HEK293 (cell line): Measurements from ENCODE around the gene FAF2.

Experiments used
- CTCF ChIP-seq: fragments of 450-650 bp; formaldehyde crosslinking; IDR thresholded peaks from 2 replicates; pipeline ENCODE4 v1.5.1; 2016; ENCODE audit warnings: missing biosample characterization, missing genetic modification characterization
- PRDM1 ChIP-seq: fragments of 450-650 bp; formaldehyde crosslinking; IDR thresholded peaks from 2 replicates; pipeline ENCODE4; 2016; ENCODE audit warnings: missing biosample characterization, missing genetic modification characterization
- REST ChIP-seq: fragments of 450-650 bp; formaldehyde crosslinking; IDR thresholded peaks from 2 replicates; pipeline ENCODE4 v1.5.1; 2016; ENCODE audit warnings: missing biosample characterization, missing genetic modification characterization
- ZNF239 ChIP-seq: fragments of 450-650 bp; formaldehyde crosslinking; IDR thresholded peaks from 2 replicates; pipeline ENCODE4 v1.5.1; 2016; ENCODE audit warnings: missing biosample characterization, missing genetic modification characterization
- ZNF426 ChIP-seq: fragments of 450-650 bp; formaldehyde crosslinking; IDR thresholded peaks from 2 replicates; pipeline ENCODE4 v1.5.1; 2017; ENCODE audit warnings: missing biosample characterization, missing genetic modification characterization, mild to moderate bottlenecking, inconsistent platforms, moderate library complexity
- ZNF501 ChIP-seq: fragments of 450-650 bp; formaldehyde crosslinking; IDR thresholded peaks from 2 replicates; pipeline ENCODE4 v1.5.1; 2016; ENCODE audit warnings: missing biosample characterization, missing genetic modification characterization
- ZNF558 ChIP-seq: fragments of 450-650 bp; formaldehyde crosslinking; IDR thresholded peaks from 2 replicates; pipeline ENCODE4 v1.5.1; 2016; ENCODE audit warnings: missing biosample characterization, missing genetic modification characterization
- ZNF639 ChIP-seq: fragments of 450-650 bp; formaldehyde crosslinking; IDR thresholded peaks from 2 replicates; pipeline ENCODE4 v1.5.1; 2016; ENCODE audit warnings: missing biosample characterization, missing genetic modification characterization

- no peak for TF ChIP-seq CTCF (tag by site-specific recombination)
- TF ChIP-seq ZNF501 (tag by site-specific recombination): no peak
- TF ChIP-seq ZNF639: no peak
- TF ChIP-seq ZNF426: no peak
- no peak for TF ChIP-seq ZNF239
- no peak for TF ChIP-seq REST (tag by site-specific recombination)
- TF ChIP-seq ZNF558 (tag by site-specific recombination): no peak
- no peak for TF ChIP-seq PRDM1 (tag by site-specific recombination)
These were observed 25.3 kb downstream of the FAF2 start for GRCh38 chr5:176473335-176474006.
